ENCODE data around the gene TMPRSS9.
"Not testable (repeated sequence)": the region's sequence is repeated elsewhere in the genome, so short reads cannot be mapped to it uniquely, and the experiment has no call there.

TMPRSS9 gene

DNA sequence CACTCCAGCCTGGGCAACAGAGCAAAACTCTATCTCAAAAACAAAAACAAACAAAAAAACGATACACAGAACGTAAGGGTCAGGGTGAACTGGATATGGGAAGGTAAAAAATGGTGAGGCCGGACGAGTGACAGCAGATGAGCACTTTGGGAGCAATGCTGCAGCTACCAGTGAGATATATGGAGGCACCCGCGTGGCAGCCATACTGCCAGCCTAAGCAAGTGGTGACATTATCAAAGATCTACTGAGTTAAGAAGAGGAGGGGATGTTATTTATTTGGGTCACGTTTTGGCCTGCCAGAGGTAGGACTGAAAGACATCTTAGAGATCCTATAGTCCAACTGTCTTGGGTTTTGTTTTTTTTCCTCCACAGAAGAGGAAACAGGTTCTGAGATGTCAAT is 53.1 kb downstream of the TMPRSS9 start:
- Histone ChIP-seq H3K4me3 (ENCODE audit: low read length) (no peak overlapping the region), H3K36me3 (ENCODE audit: control insufficient read depth, insufficient read depth, low read length) (no peaks in the 10 kb centered on the region), H3K27me3 (ENCODE audit: control insufficient read depth, insufficient read depth, low read length) (peaks cover 5% of the 10 kb centered on the region), H3K4me1 (ENCODE audit: control insufficient read depth, insufficient read depth, low read length) (no peaks in the 10 kb centered on the region), H3K9me3 (ENCODE audit: control insufficient read depth, low read length) (no peaks in the 10 kb centered on the region), H3K9ac (ENCODE audit: low read length) (no peak overlapping the region)

DNA sequence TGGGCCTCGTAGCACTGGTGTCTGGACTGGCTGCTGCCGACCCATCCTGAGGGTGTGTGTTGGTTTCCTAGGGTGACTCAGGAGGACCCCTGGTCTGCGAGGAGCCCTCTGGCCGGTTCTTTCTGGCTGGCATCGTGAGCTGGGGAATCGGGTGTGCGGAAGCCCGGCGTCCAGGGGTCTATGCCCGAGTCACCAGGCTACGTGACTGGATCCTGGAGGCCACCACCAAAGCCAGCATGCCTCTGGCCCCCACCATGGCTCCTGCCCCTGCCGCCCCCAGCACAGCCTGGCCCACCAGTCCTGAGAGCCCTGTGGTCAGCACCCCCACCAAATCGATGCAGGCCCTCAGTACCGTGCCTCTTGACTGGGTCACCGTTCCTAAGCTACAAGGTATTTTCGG is 53.6 kb downstream of the TMPRSS9 start:
- Histone ChIP-seq H3K9ac (ENCODE audit: low read length) (no peak overlapping the region), H3K36me3 (ENCODE audit: control insufficient read depth, insufficient read depth, low read length) (no peaks in the 10 kb centered on the region), H3K9me3 (ENCODE audit: control insufficient read depth, low read length) (no peaks in the 10 kb centered on the region), H3K27me3 (ENCODE audit: control insufficient read depth, insufficient read depth, low read length) (peaks cover 5% of the 10 kb centered on the region), H3K4me1 (ENCODE audit: control insufficient read depth, insufficient read depth, low read length) (no peaks in the 10 kb centered on the region), H3K4me3 (ENCODE audit: low read length) (no peak overlapping the region)

DNA sequence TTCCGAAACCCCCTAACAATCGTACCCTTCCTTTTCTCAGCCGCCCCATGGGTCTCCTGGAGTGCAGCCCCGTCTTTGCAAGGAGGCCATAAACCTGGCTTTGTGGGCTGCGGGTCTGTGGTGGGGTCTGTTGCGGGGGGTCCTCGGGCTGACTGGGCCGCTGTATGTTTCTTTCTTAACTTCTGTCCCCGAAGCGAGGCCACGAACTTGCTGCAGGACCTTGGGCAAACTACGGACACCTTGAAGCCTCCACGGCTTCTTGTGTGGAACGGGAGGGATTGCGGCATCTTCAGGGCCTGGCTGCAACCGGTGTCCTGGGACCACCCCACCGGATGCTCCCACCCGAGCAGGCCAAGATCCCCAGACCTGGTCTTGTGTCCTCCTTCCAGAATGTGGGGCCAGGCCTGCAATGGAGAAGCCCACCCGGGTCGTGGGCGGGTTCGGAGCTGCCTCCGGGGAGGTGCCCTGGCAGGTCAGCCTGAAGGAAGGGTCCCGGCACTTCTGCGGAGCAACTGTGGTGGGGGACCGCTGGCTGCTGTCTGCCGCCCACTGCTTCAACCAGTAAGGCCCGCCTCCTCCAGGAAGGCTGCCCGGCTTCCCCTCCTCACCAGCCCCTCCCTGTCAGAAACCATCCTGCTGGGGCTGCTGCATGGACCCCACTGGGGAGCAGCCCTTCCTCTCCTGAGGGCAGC is 55.4 kb downstream of the TMPRSS9 start:
- H3K9ac ChIP-seq (ENCODE audit: low read length), result no peak overlapping the region
- no peaks in the 10 kb centered on the region for H3K9me3 ChIP-seq (ENCODE audit: control insufficient read depth, low read length)
- H3K4me3 ChIP-seq (ENCODE audit: low read length), result no peak overlapping the region
- H3K27me3 ChIP-seq (ENCODE audit: control insufficient read depth, insufficient read depth, low read length), result no peaks in the 10 kb centered on the region
- no peaks in the 10 kb centered on the region for H3K4me1 ChIP-seq (ENCODE audit: control insufficient read depth, insufficient read depth, low read length)
- H3K36me3 ChIP-seq (ENCODE audit: control insufficient read depth, insufficient read depth, low read length), result no peaks in the 10 kb centered on the region

DNA sequence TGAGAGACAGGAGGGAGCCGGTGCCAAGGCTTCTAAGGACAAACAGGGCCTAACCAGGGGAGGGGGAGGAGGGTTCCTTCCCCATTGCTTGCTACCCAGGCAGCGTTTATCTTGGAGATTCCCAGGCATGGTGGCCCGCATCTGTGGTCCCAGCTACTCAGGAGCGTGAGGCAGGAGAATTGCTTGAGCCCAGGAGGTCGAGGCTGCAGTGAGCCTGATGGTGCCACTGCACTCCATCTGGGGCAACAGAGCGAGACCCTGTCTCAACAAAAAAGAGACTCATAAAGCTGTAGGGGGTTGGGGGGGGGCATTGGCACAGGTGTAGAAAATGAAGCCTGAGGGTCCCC is 55.9 kb downstream of the TMPRSS9 start:
- Histone ChIP-seq H3K9me3 (ENCODE audit: control insufficient read depth, low read length) (no peaks in the 10 kb centered on the region), H3K27me3 (ENCODE audit: control insufficient read depth, insufficient read depth, low read length) (no peaks in the 10 kb centered on the region), H3K4me3 (ENCODE audit: low read length) (no peak overlapping the region), H3K36me3 (ENCODE audit: control insufficient read depth, insufficient read depth, low read length) (no peaks in the 10 kb centered on the region), H3K4me1 (ENCODE audit: control insufficient read depth, insufficient read depth, low read length) (no peaks in the 10 kb centered on the region), H3K9ac (ENCODE audit: low read length) (no peak overlapping the region)

GRCh38 chr19:2416321-2417097 is 56.4 kb downstream of the TMPRSS9 start:
- Histone ChIP-seq H3K9ac (ENCODE audit: low read length) (no peak overlapping the region), H3K4me3 (ENCODE audit: low read length) (no peak overlapping the region), H3K4me1 (ENCODE audit: control insufficient read depth, insufficient read depth, low read length) (no peaks in the 10 kb centered on the region), H3K27me3 (ENCODE audit: control insufficient read depth, insufficient read depth, low read length) (no peaks in the 10 kb centered on the region), H3K9me3 (ENCODE audit: control insufficient read depth, low read length) (no peaks in the 10 kb centered on the region), H3K36me3 (ENCODE audit: control insufficient read depth, insufficient read depth, low read length) (no peaks in the 10 kb centered on the region)

- H3K36me3 ChIP-seq (ENCODE audit: control insufficient read depth, insufficient read depth, low read length); H3K9ac ChIP-seq (ENCODE audit: low read length); H3K9me3 ChIP-seq (ENCODE audit: control insufficient read depth, low read length); H3K4me1 ChIP-seq (ENCODE audit: control insufficient read depth, insufficient read depth, low read length); H3K27me3 ChIP-seq (ENCODE audit: control insufficient read depth, insufficient read depth, low read length); H3K4me3 ChIP-seq (ENCODE audit: low read length): not testable (repeated sequence)
These were observed 57.4 kb downstream of the TMPRSS9 start for GRCh38 chr19:2417436-2417835.

DNA sequence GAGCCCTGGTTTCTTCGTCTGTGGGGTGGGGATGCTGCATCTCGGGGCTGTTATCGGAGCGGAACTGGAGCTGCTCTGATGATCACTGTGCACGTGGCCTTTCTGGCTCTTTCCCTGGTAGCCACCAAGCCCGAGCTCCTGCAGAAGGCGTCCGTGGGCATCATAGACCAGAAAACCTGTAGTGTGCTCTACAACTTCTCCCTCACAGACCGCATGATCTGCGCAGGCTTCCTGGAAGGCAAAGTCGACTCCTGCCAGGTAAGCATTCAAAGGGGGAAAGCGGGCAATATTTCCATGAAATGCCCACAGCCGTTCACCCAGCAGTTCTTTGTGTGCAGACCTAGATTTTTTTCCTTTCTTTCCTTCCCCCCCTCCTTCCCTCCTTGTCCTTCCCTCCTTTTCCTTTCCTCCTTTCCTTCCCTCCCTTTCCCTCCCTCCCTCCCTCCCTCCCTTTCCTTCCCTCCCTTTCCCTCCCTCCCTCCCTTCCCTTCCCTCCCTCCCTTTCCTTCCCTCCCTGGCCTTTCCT is 57.9 kb downstream of the TMPRSS9 start:
- Histone ChIP-seq H3K9me3 (ENCODE audit: control insufficient read depth, low read length) (no peaks in the 10 kb centered on the region), H3K27me3 (ENCODE audit: control insufficient read depth, insufficient read depth, low read length) (no peaks in the 10 kb centered on the region), H3K4me3 (ENCODE audit: low read length) (no peak overlapping the region), H3K9ac (ENCODE audit: low read length) (no peak overlapping the region), H3K4me1 (ENCODE audit: control insufficient read depth, insufficient read depth, low read length) (no peaks in the 10 kb centered on the region), H3K36me3 (ENCODE audit: control insufficient read depth, insufficient read depth, low read length) (no peaks in the 10 kb centered on the region)

GRCh38 chr19:2419754-2420153 is 59.7 kb downstream of the TMPRSS9 start:
- Histone ChIP-seq H3K9me3 (ENCODE audit: control insufficient read depth, low read length) (no peaks in the 10 kb centered on the region), H3K27me3 (ENCODE audit: control insufficient read depth, insufficient read depth, low read length) (no peaks in the 10 kb centered on the region), H3K4me3 (ENCODE audit: low read length) (no peak overlapping the region), H3K4me1 (ENCODE audit: control insufficient read depth, insufficient read depth, low read length) (no peaks in the 10 kb centered on the region), H3K36me3 (ENCODE audit: control insufficient read depth, insufficient read depth, low read length) (no peaks in the 10 kb centered on the region), H3K9ac (ENCODE audit: low read length) (no peak overlapping the region)

DNA sequence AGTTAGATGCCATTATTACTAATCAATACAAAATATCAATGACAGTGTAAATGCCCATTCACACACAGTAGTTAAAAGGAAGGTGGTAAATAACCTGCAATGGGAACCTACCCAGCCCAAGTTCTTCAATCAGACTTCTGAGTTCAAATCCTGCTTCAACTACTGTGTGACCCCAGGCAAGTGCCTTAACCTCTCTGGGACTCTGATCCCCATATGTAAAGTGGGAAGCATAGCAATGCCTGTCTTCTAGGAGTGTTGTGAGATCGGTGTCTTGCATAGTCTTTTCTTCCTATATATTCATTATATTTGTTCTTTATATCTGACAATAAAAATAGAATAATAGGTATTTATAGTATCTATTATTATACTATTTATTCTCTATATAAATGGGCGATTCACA is 60.4 kb downstream of the TMPRSS9 start:
- H3K9ac ChIP-seq (ENCODE audit: low read length), result no peak overlapping the region
- no peaks in the 10 kb centered on the region for H3K27me3 ChIP-seq (ENCODE audit: control insufficient read depth, insufficient read depth, low read length)
- no peak overlapping the region for H3K4me3 ChIP-seq (ENCODE audit: low read length)
- H3K9me3 ChIP-seq (ENCODE audit: control insufficient read depth, low read length), result no peaks in the 10 kb centered on the region
- no peaks in the 10 kb centered on the region for H3K36me3 ChIP-seq (ENCODE audit: control insufficient read depth, insufficient read depth, low read length)
- peaks cover under 1% of the 10 kb centered on the region for H3K4me1 ChIP-seq (ENCODE audit: control insufficient read depth, insufficient read depth, low read length)

DNA sequence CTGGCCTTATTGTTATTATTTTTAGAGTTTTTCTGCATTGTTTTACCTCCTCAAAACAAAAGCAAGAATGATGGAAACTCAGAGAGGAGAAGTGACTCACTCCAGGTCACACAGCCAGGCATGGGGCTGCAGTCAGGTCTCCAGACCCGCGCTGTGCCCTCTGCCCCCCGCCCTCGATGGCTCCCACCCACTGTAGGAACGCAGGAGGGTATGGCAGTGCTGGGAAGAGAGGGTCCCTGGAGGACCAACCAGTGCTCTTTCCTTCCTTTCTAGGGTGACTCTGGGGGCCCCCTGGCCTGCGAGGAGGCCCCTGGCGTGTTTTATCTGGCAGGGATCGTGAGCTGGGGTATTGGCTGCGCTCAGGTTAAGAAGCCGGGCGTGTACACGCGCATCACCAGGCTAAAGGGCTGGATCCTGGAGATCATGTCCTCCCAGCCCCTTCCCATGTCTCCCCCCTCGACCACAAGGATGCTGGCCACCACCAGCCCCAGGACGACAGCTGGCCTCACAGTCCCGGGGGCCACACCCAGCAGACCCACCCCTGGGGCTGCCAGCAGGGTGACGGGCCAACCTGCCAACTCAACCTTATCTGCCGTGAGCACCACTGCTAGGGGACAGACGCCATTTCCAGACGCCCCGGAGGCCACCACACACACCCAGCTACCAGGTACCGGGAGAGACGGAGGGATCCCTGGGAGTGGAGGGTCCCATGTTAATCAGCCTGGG is 61.7 kb downstream of the TMPRSS9 start:
- Histone ChIP-seq H3K36me3 (ENCODE audit: control insufficient read depth, insufficient read depth, low read length) (no peaks in the 10 kb centered on the region), H3K27me3 (ENCODE audit: control insufficient read depth, insufficient read depth, low read length) (no peaks in the 10 kb centered on the region), H3K9me3 (ENCODE audit: control insufficient read depth, low read length) (no peaks in the 10 kb centered on the region), H3K9ac (ENCODE audit: low read length) (no peak overlapping the region), H3K4me3 (ENCODE audit: low read length) (no peak overlapping the region), H3K4me1 (ENCODE audit: control insufficient read depth, insufficient read depth, low read length) (peaks cover 13% of the 10 kb centered on the region)

- peaks cover 19% of the 10 kb centered on the region for H3K4me1 ChIP-seq (ENCODE audit: control insufficient read depth, insufficient read depth, low read length)
- H3K27me3 ChIP-seq (ENCODE audit: control insufficient read depth, insufficient read depth, low read length), result no peaks in the 10 kb centered on the region
- H3K9me3 ChIP-seq (ENCODE audit: control insufficient read depth, low read length), result no peaks in the 10 kb centered on the region
- no peak overlapping the region for H3K9ac ChIP-seq (ENCODE audit: low read length)
- H3K36me3 ChIP-seq (ENCODE audit: control insufficient read depth, insufficient read depth, low read length), result no peaks in the 10 kb centered on the region
- H3K4me3 ChIP-seq (ENCODE audit: low read length), result no peak overlapping the region
These were observed 63.2 kb downstream of the TMPRSS9 start for GRCh38 chr19:2423071-2423914.

Measured in mucosa of stomach (tissue), 1 donor.